Measurements from ENCODE around the gene RMND1. TPM values are rescaled to one million over a fixed set of nuclear protein-coding genes. Genes with fewer than 3 reads are reported as not detected.

The RMND1 gene
- total RNA-seq, 1 experiment from 2014 or later, result 27.0 TPM

DNA sequence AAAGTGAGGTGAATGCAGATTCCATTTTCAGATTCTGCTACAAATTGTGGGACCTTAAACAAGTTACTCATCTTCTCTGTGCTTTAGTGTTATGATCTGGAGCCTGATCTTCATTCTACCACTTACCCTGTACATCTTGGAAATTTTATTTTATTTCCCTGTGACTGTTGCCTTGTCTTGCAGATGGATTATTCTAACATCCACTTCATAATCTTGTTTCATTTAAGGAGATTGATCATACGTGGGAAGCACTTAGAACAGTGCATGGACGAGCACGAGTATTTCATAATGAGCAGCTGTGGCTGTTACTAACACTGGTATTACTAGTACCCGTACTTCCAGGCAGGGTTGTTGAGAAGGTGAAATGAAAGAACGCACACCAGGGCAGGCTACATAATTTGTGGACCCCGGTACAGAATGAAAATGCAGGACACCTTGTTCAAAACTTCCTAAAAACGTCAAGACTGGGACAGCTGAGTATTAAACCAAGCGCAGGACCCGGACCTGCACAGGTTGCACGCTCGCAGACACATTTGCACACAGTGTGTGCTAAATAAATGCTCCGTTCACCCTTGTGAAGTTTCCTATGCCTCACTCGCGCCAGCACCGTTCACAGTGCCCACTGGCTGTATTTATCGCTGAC is 41.4 kb upstream of the RMND1 start:
- no peak overlapping the region for H4K5ac ChIP-seq (ENCODE audit: insufficient read length, low read depth, low read length)
- no peaks in the 10 kb centered on the region for H3K4me1 ChIP-seq (ENCODE audit: insufficient read depth, low read length)
- Mint-ChIP-seq H3K27ac (no peak overlapping the region), H3K9me3 (no peaks in the 10 kb centered on the region), H3K27me3 (ENCODE audit: low read depth) (peaks cover 47% of the 10 kb centered on the region), H3K36me3 (ENCODE audit: insufficient read depth in 1 of 3, low read depth in 3 of 3) (no peaks in the 10 kb centered on the region), H3K4me3 (peak overlapping the region; percentile 66 to 79), H3K4me1 (peaks cover 11 to 16% of the 10 kb centered on the region in 2 experiments)
- H2AK5ac ChIP-seq (ENCODE audit: insufficient read length, low read length), result no peak overlapping the region
- H2BK5ac ChIP-seq (ENCODE audit: insufficient read length, low read length), result no peak overlapping the region
- peaks cover 8% of the 10 kb centered on the region; the same call in 1 of the 2 replicates for H3K27me3 ChIP-seq (ENCODE audit: insufficient read depth, low read length)
- H4K91ac ChIP-seq (ENCODE audit: insufficient read length, low read depth, low read length), result no peak overlapping the region
- H2BK15ac ChIP-seq (ENCODE audit: low read depth, low read length), result no peak overlapping the region
- peak overlapping the region; percentile 13 for H3K18ac ChIP-seq (ENCODE audit: insufficient read length, low read depth, low read length)
- H4K20me1 ChIP-seq (ENCODE audit: control insufficient read depth, insufficient read depth, insufficient read length), result no peaks in the 10 kb centered on the region
- no peak overlapping the region for H4K8ac ChIP-seq (replicated peaks; ENCODE audit: insufficient read length, low read depth, low read length)
- no peak overlapping the region for H3K4ac ChIP-seq (ENCODE audit: low read depth, low read length)
- no peaks in the 10 kb centered on the region for H3K79me1 ChIP-seq (ENCODE audit: insufficient read depth, low read depth, low read length, poor library complexity, severe bottlenecking)
- WGBS (ENCODE audit: extremely low coverage, insufficient read length, low lambda C conversion rate), result no CpG with 5 or more reads among the region's 16 CpGs
- H2BK120ac ChIP-seq (ENCODE audit: low read depth, low read length, poor library complexity, severe bottlenecking), result no peak overlapping the region
- no peak overlapping the region for H3K9ac ChIP-seq (ENCODE audit: extremely low read depth, insufficient read length, low read length)
- H2AFZ ChIP-seq (ENCODE audit: low read length), result no peak overlapping the region
- TF ChIP-seq, protein P1, sequence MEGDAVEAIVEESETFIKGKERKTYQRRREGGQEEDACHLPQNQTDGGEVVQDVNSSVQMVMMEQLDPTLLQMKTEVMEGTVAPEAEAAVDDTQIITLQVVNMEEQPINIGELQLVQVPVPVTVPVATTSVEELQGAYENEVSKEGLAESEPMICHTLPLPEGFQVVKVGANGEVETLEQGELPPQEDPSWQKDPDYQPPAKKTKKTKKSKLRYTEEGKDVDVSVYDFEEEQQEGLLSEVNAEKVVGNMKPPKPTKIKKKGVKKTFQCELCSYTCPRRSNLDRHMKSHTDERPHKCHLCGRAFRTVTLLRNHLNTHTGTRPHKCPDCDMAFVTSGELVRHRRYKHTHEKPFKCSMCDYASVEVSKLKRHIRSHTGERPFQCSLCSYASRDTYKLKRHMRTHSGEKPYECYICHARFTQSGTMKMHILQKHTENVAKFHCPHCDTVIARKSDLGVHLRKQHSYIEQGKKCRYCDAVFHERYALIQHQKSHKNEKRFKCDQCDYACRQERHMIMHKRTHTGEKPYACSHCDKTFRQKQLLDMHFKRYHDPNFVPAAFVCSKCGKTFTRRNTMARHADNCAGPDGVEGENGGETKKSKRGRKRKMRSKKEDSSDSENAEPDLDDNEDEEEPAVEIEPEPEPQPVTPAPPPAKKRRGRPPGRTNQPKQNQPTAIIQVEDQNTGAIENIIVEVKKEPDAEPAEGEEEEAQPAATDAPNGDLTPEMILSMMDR (conservative IDR thresholded peaks at IDR 0.05), result no peak
- H3K4me2 ChIP-seq (ENCODE audit: insufficient read depth, insufficient read length, low read length), result peak overlapping the region; percentile 63
- no peak overlapping the region for H3K56ac ChIP-seq (ENCODE audit: insufficient read length, low read depth, low read length)
- H3K23ac ChIP-seq (ENCODE audit: insufficient read length, low read depth, low read length), result no peak overlapping the region
- no peak overlapping the region for H3K27ac ChIP-seq (ENCODE audit: insufficient read length, low read depth, low read length)
- H2BK20ac ChIP-seq (ENCODE audit: low read depth, low read length, poor library complexity, severe bottlenecking), result no peak overlapping the region
- H3K14ac ChIP-seq (ENCODE audit: insufficient read depth, low read length), result peak overlapping the region; percentile 77; the same call in 1 of the 2 replicates
- peaks cover 12% of the 10 kb centered on the region for H3K23me2 ChIP-seq (ENCODE audit: insufficient read length, low read depth, low read length, poor library complexity, severe bottlenecking)
- no peaks in the 10 kb centered on the region for H3K79me2 ChIP-seq (ENCODE audit: insufficient read depth, low read length)
- no peak overlapping the region for H3T11ph ChIP-seq (ENCODE audit: low read length)
- no peaks in the 10 kb centered on the region for H3K9me3 ChIP-seq (ENCODE audit: control insufficient read depth, low read depth, low read length)
- H2BK12ac ChIP-seq (ENCODE audit: insufficient read length, low read depth, low read length), result no peak overlapping the region
- no peak for DNase-seq

Measured in H9 (cell line).